ENCODE data around the gene RGS7. TPM values are rescaled to one million over a fixed set of nuclear protein-coding genes. Genes with fewer than 3 reads are reported as not detected.

Gene RGS7
- total and polyA plus RNA-seq, 2 of the 8 experiments (the other 6 are each of a cell fraction or from before 2014, with no cell fraction given), result 1.6 to 3.0 TPM

GRCh38 chr1:241172486-241172885 is 184.5 kb downstream of the RGS7 start:
- H3K79me1 ChIP-seq (ENCODE audit: low read depth, low read length), result no peaks in the 10 kb centered on the region
- no peak overlapping the region for H3K4ac ChIP-seq (replicated peaks; ENCODE audit: insufficient read length, low read depth, low read length)
- no peak overlapping the region for H4K91ac ChIP-seq (replicated peaks; ENCODE audit: insufficient read length, low read length)
- no peaks in the 10 kb centered on the region for H3K36me3 ChIP-seq (ENCODE audit: control insufficient read depth in 2 of 4, insufficient read depth in 4 of 4, low read length in 3 of 4)
- FAIRE-seq (no peak), DNase-seq (ENCODE audit: low read depth in 1 of 2, low spot score in 2 of 2) (no peak)
- H3K23ac ChIP-seq (ENCODE audit: insufficient read length), result no peak overlapping the region
- H4K5ac ChIP-seq (ENCODE audit: insufficient read length, low read depth, low read length), result no peak overlapping the region
- H3K23me2 ChIP-seq (ENCODE audit: low read depth, low read length), result no peaks in the 10 kb centered on the region
- H3K4me2 ChIP-seq (ENCODE audit: insufficient read depth in 1 of 2, low read depth in 2 of 2, low read length in 2 of 2), result no peak overlapping the region
- H2AFZ ChIP-seq (ENCODE audit: low read length), result no peak overlapping the region
- H2BK20ac ChIP-seq (ENCODE audit: low read length), result no peak overlapping the region
- H2BK15ac ChIP-seq (ENCODE audit: low read length), result no peak overlapping the region
- ChIA-PET CTCF (ENCODE audit: partially characterized antibody) (interaction anchor here (0.6 to 2.1 kb wide), 3 partner anchors 8 to 206 kb away, joined by 3 to 12 read pairs (median 6); no protein-coding TSS in a partner anchor), POLR2A (ENCODE audit: partially characterized antibody) (no interaction called here)
- no peak overlapping the region for H3K27ac ChIP-seq (ENCODE audit: low read depth, low read length)
- H4K8ac ChIP-seq (ENCODE audit: extremely low read depth, insufficient read depth, low read length), result no peak overlapping the region
- H3K9me3 ChIP-seq (ENCODE audit: insufficient read depth in 2 of 2, low read depth in 1 of 2, low read length in 1 of 2), result no peaks in the 10 kb centered on the region
- H3K9ac ChIP-seq (replicated peaks in 1 of 4; ENCODE audit: extremely low read depth in 1 of 4, low read depth in 3 of 4, low read length in 3 of 4), result no peak overlapping the region
- no peaks in the 10 kb centered on the region for H3K79me2 ChIP-seq (ENCODE audit: control insufficient read depth in 1 of 2, insufficient read depth in 2 of 2, low read length in 2 of 2)
- H3K18ac ChIP-seq (ENCODE audit: extremely low read depth, low read length), result no peak overlapping the region
- H3K56ac ChIP-seq (replicated peaks; ENCODE audit: insufficient read length, low read depth, low read length), result no peak overlapping the region
- H2AK5ac ChIP-seq (ENCODE audit: low read depth, low read length), result no peak overlapping the region
- H2BK5ac ChIP-seq (ENCODE audit: low read depth, low read length), result no peak overlapping the region
- H3K14ac ChIP-seq (ENCODE audit: insufficient read length), result no peak overlapping the region
- no peaks in the 10 kb centered on the region for H3K27me3 ChIP-seq (replicated peaks in 1 of 4; ENCODE audit: control insufficient read depth in 3 of 4, extremely low read depth in 1 of 4, insufficient read depth in 3 of 4, low read length in 3 of 4)
- H3K4me3 ChIP-seq (ENCODE audit: extremely low read depth in 1 of 4, insufficient read depth in 2 of 4, low read depth in 3 of 4, low read length in 4 of 4), result no peak overlapping the region
- H2BK120ac ChIP-seq (replicated peaks; ENCODE audit: low read depth, low read length), result no peak overlapping the region
- H4K20me1 ChIP-seq (replicated peaks in 1 of 2; ENCODE audit: control insufficient read depth in 1 of 2, insufficient read depth in 2 of 2, low read length in 2 of 2), result no peaks in the 10 kb centered on the region
- H2BK12ac ChIP-seq (ENCODE audit: low read depth, low read length), result no peak overlapping the region
- no peaks in the 10 kb centered on the region; a peak in 1 of 7 replicates for H3K4me1 ChIP-seq (replicated peaks in 1 of 4; ENCODE audit: control insufficient read depth in 3 of 4, insufficient read depth in 4 of 4, low read length in 3 of 4)
- TF ChIP-seq POLR2AphosphoS5 (IDR thresholded peaks at IDR 0.05; ENCODE audit: low read depth, low read length) (no peak), SRF (IDR thresholded peaks at IDR 0.05; ENCODE audit: low read depth, low read length) (no peak), HDAC6 (IDR thresholded peaks at IDR 0.05; ENCODE audit: low read depth, low read length) (no peak), TCF12 (IDR thresholded peaks at IDR 0.05; ENCODE audit: low read depth, low read length) (no peak), MAFK (IDR thresholded peaks at IDR 0.05; ENCODE audit: low read depth, low read length) (no peak), JUN (IDR thresholded peaks at IDR 0.05; ENCODE audit: low read depth, low read length) (no peak), CBX8 (IDR thresholded peaks at IDR 0.05; ENCODE audit: borderline replicate concordance, low read depth, low read length) (no peak), CHD2 (IDR thresholded peaks at IDR 0.05; ENCODE audit: low read length) (no peak), SIX5 (IDR thresholded peaks at IDR 0.05; ENCODE audit: low read depth, low read length) (no peak), EZH2 (IDR thresholded peaks at IDR 0.05; ENCODE audit: low read depth, low read length, severe bottlenecking) (no peak), TAF1 (IDR thresholded peaks at IDR 0.05; ENCODE audit: low read depth, low read length) (no peak), PHF8 (conservative IDR thresholded peaks at IDR 0.05; ENCODE audit: low read depth, low read length) (no peak), RXRA (IDR thresholded peaks at IDR 0.05; ENCODE audit: insufficient read depth, low read depth, low read length) (no peak), RNF2 (IDR thresholded peaks at IDR 0.05; ENCODE audit: borderline replicate concordance, low read depth, low read length, missing control alignments, poor library complexity, severe bottlenecking) (no peak), SIRT6 (IDR thresholded peaks at IDR 0.05; ENCODE audit: low read length) (no peak), SAP30 (IDR thresholded peaks at IDR 0.05; ENCODE audit: insufficient read depth, insufficient replicate concordance, low read length) (no peak)
